NB4 (cell line): Measurements from ENCODE around the gene P3H4.

ENCODE experiments used
- DNase-seq: peaks from one replicate; pipeline ENCODE4 v3.0.0; 2010; ENCODE audit warnings: low read depth
- H3K4me3 ChIP-seq: one replicate; pipeline ENCODE4 v1.5.1; 2011; ENCODE audit warnings: mild to moderate bottlenecking, low read depth, low read length, moderate library complexity
- CTCF ChIP-seq: IDR thresholded peaks from one replicate; pipeline ENCODE4 v1.5.1; 2012; ENCODE audit warnings: low read depth, low read length
- MAX ChIP-seq: IDR thresholded peaks from 2 replicates; pipeline ENCODE4 v1.6.1; 2011; ENCODE audit warnings: low read depth, low read length
- MYC ChIP-seq: IDR thresholded peaks from 2 replicates; pipeline ENCODE4 v1.6.1; 2011; ENCODE audit warnings: low read depth, low read length
- POLR2A ChIP-seq: IDR thresholded peaks from 2 replicates; pipeline ENCODE4 v1.6.1; 2011; ENCODE audit warnings: mild to moderate bottlenecking; ENCODE audit not compliant: insufficient read length; ENCODE audit errors: extremely low read depth

The P3H4 gene

GRCh38 chr17:41822216-41823140 is 10.7 kb upstream of the P3H4 start:
- no peak overlapping the region for H3K4me3 ChIP-seq
- no peak for DNase-seq
- TF ChIP-seq MYC (no peak), MAX (no peak), CTCF (no peak), POLR2A (no peak)

GRCh38 chr17:41821776-41822175 is 10.0 kb upstream of the P3H4 start:
- no peak for DNase-seq
- no peak for TF ChIP-seq MYC
- no peak overlapping the region for H3K4me3 ChIP-seq

- no peak for TF ChIP-seq CTCF
- no peak for TF ChIP-seq MAX
- no peak for TF ChIP-seq MYC
- TF ChIP-seq POLR2A: no peak
- H3K4me3 ChIP-seq: no peak overlapping the region
- no peak for DNase-seq
Measured at GRCh38 chr17:41818024-41818423, 6.3 kb upstream of the P3H4 start.

GRCh38 chr17:41816637-41817320 is 5.0 kb upstream of the P3H4 start:
- DNase-seq: no peak
- no peak overlapping the region for H3K4me3 ChIP-seq
- no peak for TF ChIP-seq MYC
- TF ChIP-seq MAX: no peak
- no peak for TF ChIP-seq POLR2A
- no peak for TF ChIP-seq CTCF

- TF ChIP-seq MYC: no peak
- no peak for TF ChIP-seq MAX
- no peak for TF ChIP-seq CTCF
- TF ChIP-seq POLR2A: no peak
- no peak for DNase-seq
- no peak overlapping the region for H3K4me3 ChIP-seq
Measured at GRCh38 chr17:41814195-41814594, 2.4 kb upstream of the P3H4 start.

- TF ChIP-seq MYC: no peak
- TF ChIP-seq POLR2A: no peak
- TF ChIP-seq CTCF: no peak
- no peak for TF ChIP-seq MAX
- H3K4me3 ChIP-seq: no peak overlapping the region
- no peak for DNase-seq
Measured at GRCh38 chr17:41813699-41814124, 2.0 kb upstream of the P3H4 start.
